GM12874 (cell line): ENCODE results near the gene MRPL28.

Experiments used
- TF ChIP-seq, protein P1 (sequence below): IDR thresholded peaks from 2 replicates; pipeline ENCODE4 v1.5.1; 2011; ENCODE audit warnings: low read depth, mild to moderate bottlenecking, control low read depth, low read length, moderate library complexity; ENCODE audit not compliant: insufficient read depth

The MRPL28 gene

DNA sequence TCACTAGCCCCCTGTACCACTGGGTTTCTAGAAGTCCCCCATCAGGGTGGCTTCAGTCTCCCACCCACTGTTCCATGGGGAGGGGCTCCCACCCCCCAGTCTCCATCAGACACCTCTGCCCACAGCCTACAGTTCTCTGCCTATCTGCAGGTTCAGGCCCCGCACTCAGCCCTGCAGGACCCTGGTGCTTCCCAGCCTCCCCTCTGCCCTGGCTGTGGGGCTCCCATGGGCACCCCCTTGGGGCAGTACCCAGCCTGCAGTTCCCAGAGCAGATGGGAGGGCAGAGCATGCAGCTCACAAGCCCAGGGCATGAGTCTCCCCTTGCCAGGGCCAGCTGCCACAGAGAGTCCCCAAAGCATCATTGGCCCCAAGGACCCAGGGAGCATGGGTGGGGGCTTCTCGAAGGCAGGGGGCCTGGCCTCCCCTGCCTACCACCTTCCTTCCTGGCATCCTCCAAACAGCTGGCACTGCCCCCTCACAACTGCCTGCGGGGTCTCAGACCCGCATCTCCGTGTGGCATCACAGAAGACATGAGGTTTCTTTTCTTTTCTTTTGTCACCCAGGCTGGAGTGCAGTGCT lies 2.8 kb upstream of the MRPL28 start:
- TF ChIP-seq, protein P1, sequence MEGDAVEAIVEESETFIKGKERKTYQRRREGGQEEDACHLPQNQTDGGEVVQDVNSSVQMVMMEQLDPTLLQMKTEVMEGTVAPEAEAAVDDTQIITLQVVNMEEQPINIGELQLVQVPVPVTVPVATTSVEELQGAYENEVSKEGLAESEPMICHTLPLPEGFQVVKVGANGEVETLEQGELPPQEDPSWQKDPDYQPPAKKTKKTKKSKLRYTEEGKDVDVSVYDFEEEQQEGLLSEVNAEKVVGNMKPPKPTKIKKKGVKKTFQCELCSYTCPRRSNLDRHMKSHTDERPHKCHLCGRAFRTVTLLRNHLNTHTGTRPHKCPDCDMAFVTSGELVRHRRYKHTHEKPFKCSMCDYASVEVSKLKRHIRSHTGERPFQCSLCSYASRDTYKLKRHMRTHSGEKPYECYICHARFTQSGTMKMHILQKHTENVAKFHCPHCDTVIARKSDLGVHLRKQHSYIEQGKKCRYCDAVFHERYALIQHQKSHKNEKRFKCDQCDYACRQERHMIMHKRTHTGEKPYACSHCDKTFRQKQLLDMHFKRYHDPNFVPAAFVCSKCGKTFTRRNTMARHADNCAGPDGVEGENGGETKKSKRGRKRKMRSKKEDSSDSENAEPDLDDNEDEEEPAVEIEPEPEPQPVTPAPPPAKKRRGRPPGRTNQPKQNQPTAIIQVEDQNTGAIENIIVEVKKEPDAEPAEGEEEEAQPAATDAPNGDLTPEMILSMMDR: no peak

DNA sequence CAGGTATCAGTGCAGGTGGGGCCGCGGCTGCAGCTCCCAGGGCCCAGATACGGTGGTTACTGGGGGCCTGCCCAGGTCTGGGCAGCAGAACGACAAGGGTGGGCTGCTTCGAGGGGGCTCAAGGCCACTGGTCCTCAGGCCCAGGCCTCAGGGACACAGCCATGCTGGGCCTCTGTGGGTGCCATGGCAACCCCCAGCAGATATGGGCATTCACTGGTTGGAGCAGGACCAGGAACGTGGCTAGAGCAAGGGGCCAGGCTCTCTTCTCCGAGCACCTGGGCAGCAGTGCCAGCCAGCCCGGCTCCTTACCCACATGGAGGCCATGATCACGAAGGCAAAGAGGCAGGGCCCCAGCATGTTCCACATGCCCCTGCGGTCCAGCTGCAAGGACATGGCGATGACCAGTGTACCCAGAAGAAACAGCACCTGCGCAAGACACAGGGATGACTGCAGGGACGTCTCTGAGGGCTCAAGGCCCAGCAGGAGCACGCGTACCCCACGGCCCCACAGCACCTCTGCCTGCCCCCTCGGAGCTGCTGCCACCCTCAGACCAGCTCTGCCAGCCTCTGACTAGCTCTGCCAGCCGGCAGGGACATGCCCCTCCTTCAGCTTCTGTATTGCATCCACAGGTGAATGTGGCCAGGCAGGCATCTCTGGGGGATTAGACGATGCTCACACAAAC lies 2.1 kb upstream of the MRPL28 start:
- TF ChIP-seq, protein P1: no peak

DNA sequence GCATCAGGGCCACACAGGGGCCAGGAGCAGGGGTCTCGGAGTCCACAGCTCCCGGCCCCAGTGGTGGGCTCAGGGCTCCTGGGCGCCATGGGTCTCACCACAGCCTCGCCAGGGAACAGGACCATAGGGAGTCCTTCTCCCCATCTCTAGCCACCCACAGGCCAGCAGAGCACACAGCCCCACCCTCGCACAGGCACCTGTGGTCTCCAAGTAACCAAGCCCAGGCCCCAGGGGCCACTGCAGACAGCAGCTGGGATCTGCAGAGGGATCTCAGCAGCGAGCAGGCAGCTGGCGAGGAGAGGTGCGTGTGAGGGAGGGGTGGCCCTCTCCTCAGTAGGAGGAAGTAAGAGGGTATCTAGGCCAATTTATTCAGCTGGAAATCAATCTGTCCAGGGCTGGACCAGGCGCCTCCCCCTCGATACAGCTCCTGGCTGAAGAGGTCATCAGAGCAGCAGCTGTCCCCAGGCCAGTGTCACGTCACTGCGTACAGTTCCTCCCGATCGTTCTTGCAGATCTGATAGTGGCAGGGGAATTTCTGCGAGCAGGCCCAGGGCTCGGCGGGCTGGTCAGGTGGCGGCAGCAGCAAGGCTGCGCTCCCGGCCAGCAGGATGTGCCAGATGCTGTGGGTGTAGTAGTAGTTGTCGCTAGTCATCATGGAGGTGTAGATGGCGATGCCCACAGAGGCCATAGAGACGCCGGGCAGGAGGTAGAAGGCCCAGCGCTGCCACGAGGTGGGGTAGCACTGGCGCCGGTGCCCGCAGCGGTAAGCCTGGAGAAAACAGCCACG lies 1.4 kb upstream of the MRPL28 start:
- TF ChIP-seq, protein P1: no peak

DNA sequence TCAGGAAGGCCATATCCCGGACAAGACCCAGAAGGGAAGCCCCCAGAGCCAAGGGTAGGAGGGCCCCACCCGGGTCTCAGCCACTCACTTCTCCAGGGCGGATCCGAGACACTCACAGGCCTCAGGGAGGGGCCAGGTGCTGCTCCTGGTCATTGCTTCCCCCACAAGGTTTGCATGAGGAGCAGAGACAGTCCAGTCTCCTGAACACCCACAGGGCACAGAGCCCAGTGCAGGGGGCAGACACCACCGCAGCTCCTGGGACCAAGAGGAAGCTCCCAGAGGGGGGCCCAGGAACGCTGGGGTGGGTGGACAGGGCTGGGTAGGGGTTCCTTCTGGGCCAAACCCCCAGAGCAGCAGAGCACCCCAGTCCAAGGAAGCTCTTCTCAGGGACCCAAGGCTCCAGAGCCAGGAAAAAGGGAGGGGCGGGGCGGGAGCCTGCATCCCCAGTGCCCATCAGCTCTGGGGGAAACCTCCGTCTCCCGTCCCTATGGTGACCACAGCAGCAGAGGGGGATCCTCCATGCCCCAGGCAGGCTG lies 709 bp upstream of the MRPL28 start:
- TF ChIP-seq, protein P1: no peak

DNA sequence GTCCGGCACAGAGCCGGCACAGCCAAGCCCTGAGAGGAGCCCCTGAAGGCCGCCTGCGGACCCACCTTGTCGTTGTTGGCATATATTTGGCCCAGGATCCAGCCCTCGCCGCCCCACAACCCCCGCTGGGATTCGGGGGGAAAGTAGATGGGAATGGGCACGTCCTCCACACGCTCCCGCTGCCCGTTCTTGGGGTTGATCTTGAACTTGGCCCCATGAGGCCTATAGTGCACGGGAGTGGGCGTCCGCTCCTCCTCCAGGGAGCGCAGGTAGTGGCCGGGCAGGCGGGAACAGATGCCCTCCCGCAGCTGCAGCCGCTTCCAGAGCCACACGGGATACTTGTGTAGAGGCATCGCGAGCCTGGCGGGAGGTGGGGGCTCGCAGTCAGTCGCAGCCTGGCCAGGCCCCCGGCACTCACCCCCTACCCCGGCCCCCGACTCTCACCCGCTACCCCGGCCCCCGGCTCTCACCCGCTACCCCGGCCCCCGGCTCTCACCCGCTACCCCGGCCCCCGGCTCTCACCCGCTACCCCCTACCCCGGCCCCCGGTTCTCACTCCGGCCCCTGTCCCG lies 387 bp downstream of the MRPL28 start:
- TF ChIP-seq, protein P1: no peak

DNA sequence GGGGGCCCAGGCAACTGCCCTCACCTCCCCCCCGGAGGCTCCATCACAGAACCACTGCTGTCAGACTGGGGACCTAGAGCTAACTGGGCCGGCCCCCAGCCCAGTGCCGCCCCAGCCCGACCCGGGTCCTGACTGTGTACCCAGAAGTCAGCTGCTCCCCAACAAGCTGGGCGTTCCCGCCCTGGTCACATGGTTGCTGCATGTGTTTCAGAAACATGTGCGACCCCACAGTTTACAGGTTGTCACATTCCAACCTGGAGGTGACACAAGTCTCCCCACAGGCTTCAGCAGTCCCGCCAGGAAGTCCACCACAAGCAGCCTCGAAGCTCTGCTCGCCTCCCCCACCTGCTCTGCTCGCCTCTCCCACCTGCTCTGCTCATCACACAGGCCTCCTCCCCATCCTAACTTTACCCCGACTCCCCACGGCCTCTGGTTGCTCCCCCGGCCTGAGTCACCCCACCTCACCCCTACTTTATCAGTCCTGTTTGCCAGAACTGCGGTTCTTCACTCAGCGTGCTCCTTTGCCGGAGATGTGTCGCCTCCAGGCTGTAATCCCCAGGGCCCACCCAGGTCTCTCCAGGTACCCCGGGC lies 968 bp downstream of the MRPL28 start:
- TF ChIP-seq, protein P1: no peak
